Measurements from ENCODE around the gene FAM240A. TPM values are rescaled to one million over a fixed set of nuclear protein-coding genes. Genes with fewer than 3 reads are reported as not detected.

Gene FAM240A
- total RNA-seq, 2 experiments from 2014 or later: not detected

- no peak for DNase-seq
- Mint-ChIP-seq H3K9me3 (no peaks in the 10 kb centered on the region), H3K4me3 (no peak overlapping the region), H3K4me1 (ENCODE audit: low read depth) (no peaks in the 10 kb centered on the region), H3K27ac (no peak overlapping the region), H3K36me3 (ENCODE audit: low read depth) (no peaks in the 10 kb centered on the region), H3K27me3 (ENCODE audit: low read depth) (no peaks in the 10 kb centered on the region)
- CTCF ChIA-PET: interaction anchor here (2.2 kb wide), 1 partner anchor 34 kb away, joined by 7 read pairs; no protein-coding TSS in a partner anchor
- intact Hi-C loops (cut with micrococcal nuclease): no loop called here
Measured at GRCh38 chr3:46595819-46596314, 16.5 kb upstream of the FAM240A start.

GRCh38 chr3:46599590-46599989 is 12.7 kb upstream of the FAM240A start:
- H3K36me3 Mint-ChIP-seq (ENCODE audit: low read depth): no peaks in the 10 kb centered on the region
- no peaks in the 10 kb centered on the region for H3K4me1 Mint-ChIP-seq (ENCODE audit: low read depth)

GRCh38 chr3:46603446-46604046 is 8.8 kb upstream of the FAM240A start:
- no peaks in the 10 kb centered on the region for H3K9me3 Mint-ChIP-seq

More at GRCh38 chr3:46599590-46599989, 12.7 kb upstream of the FAM240A start:
- DNase-seq: no peak
- Mint-ChIP-seq H3K4me3 (no peak overlapping the region), H3K27me3 (ENCODE audit: low read depth) (no peaks in the 10 kb centered on the region), H3K9me3 (no peaks in the 10 kb centered on the region), H3K27ac (no peak overlapping the region)
- CTCF ChIA-PET: interaction anchor here (1.2 kb wide), 1 partner anchor 111 kb away, joined by 3 read pairs; no protein-coding TSS in a partner anchor
- intact Hi-C loops (cut with micrococcal nuclease): no loop called here

GRCh38 chr3:46604127-46604526 is 8.2 kb upstream of the FAM240A start:
- no peaks in the 10 kb centered on the region for H3K36me3 Mint-ChIP-seq (ENCODE audit: low read depth)
- H3K4me3 Mint-ChIP-seq: no peak overlapping the region
- intact Hi-C loops (cut with micrococcal nuclease): no loop called here
- no peaks in the 10 kb centered on the region for H3K9me3 Mint-ChIP-seq
- DNase-seq: no peak
- no peak overlapping the region for H3K27ac Mint-ChIP-seq
- H3K27me3 Mint-ChIP-seq (ENCODE audit: low read depth): no peaks in the 10 kb centered on the region
- no peaks in the 10 kb centered on the region for H3K4me1 Mint-ChIP-seq (ENCODE audit: low read depth)
- CTCF ChIA-PET: interaction anchor here (0.7 to 1.7 kb wide), 3 partner anchors 115 to 943 kb away, joined by 3 to 5 read pairs (median 4); no protein-coding TSS in a partner anchor

More at GRCh38 chr3:46603446-46604046, 8.8 kb upstream of the FAM240A start:
- Mint-ChIP-seq H3K27ac (no peak overlapping the region), H3K4me1 (ENCODE audit: low read depth) (no peaks in the 10 kb centered on the region), H3K27me3 (ENCODE audit: low read depth) (no peaks in the 10 kb centered on the region), H3K4me3 (no peak overlapping the region), H3K36me3 (ENCODE audit: low read depth) (no peaks in the 10 kb centered on the region)
- no peak for DNase-seq
- CTCF ChIA-PET: interaction anchor here (1.7 kb wide), 1 partner anchor 115 kb away, joined by 4 read pairs; no protein-coding TSS in a partner anchor
- intact Hi-C loops (cut with micrococcal nuclease): no loop called here

GRCh38 chr3:46607603-46608028 is 4.7 kb upstream of the FAM240A start:
- intact Hi-C loops (cut with micrococcal nuclease): no loop called here
- Mint-ChIP-seq H3K27me3 (ENCODE audit: low read depth) (no peaks in the 10 kb centered on the region), H3K9me3 (no peaks in the 10 kb centered on the region), H3K4me3 (no peak overlapping the region), H3K36me3 (ENCODE audit: low read depth) (no peaks in the 10 kb centered on the region), H3K4me1 (ENCODE audit: low read depth) (no peaks in the 10 kb centered on the region), H3K27ac (no peak overlapping the region)
- CTCF ChIA-PET: interaction anchor here (2.6 kb wide), 1 partner anchor 118 kb away, joined by 8 read pairs; no protein-coding TSS in a partner anchor
- no peak for DNase-seq

- Mint-ChIP-seq H3K27ac (no peak overlapping the region), H3K4me1 (ENCODE audit: low read depth) (no peaks in the 10 kb centered on the region), H3K4me3 (no peak overlapping the region), H3K27me3 (ENCODE audit: low read depth) (no peaks in the 10 kb centered on the region), H3K36me3 (ENCODE audit: low read depth) (no peaks in the 10 kb centered on the region), H3K9me3 (no peaks in the 10 kb centered on the region)
- DNase-seq: no peak
- CTCF ChIA-PET: interaction anchor here (2.6 kb wide), 1 partner anchor 120 kb away, joined by 8 read pairs; no protein-coding TSS in a partner anchor
- intact Hi-C loops (cut with micrococcal nuclease): no loop called here
Measured at GRCh38 chr3:46609212-46609721, 3.1 kb upstream of the FAM240A start.

- Mint-ChIP-seq H3K9me3 (no peaks in the 10 kb centered on the region), H3K27me3 (ENCODE audit: low read depth) (no peaks in the 10 kb centered on the region), H3K36me3 (ENCODE audit: low read depth) (no peaks in the 10 kb centered on the region), H3K4me3 (no peak overlapping the region), H3K27ac (no peak overlapping the region), H3K4me1 (ENCODE audit: low read depth) (no peaks in the 10 kb centered on the region)
- DNase-seq: no peak
- intact Hi-C loops (cut with micrococcal nuclease): no loop called here
- CTCF ChIA-PET: no interaction called here
Measured at GRCh38 chr3:46609944-46610722, 2.2 kb upstream of the FAM240A start.

- Mint-ChIP-seq H3K27me3 (ENCODE audit: low read depth) (peaks cover 5% of the 10 kb centered on the region), H3K4me1 (ENCODE audit: low read depth) (no peaks in the 10 kb centered on the region), H3K36me3 (ENCODE audit: low read depth) (no peaks in the 10 kb centered on the region), H3K9me3 (no peaks in the 10 kb centered on the region), H3K4me3 (no peak overlapping the region), H3K27ac (no peak overlapping the region)
- intact Hi-C loops (cut with micrococcal nuclease): no loop called here
- DNase-seq: no peak
- CTCF ChIA-PET: interaction anchor here (1.1 to 1.4 kb wide), 2 partner anchors 15 to 124 kb away, joined by 5 to 6 read pairs; no protein-coding TSS in a partner anchor
Measured at GRCh38 chr3:46613313-46614005, 1.1 kb downstream of the FAM240A start.

GRCh38 chr3:46614431-46614830 is 2.1 kb downstream of the FAM240A start:
- intact Hi-C loops (cut with micrococcal nuclease): no loop called here
- Mint-ChIP-seq H3K4me1 (ENCODE audit: low read depth) (no peaks in the 10 kb centered on the region), H3K36me3 (ENCODE audit: low read depth) (no peaks in the 10 kb centered on the region), H3K27me3 (ENCODE audit: low read depth) (peaks cover 5% of the 10 kb centered on the region), H3K4me3 (no peak overlapping the region), H3K9me3 (no peaks in the 10 kb centered on the region), H3K27ac (no peak overlapping the region)
- DNase-seq: no peak
- CTCF ChIA-PET: interaction anchor here (0.7 to 1.4 kb wide), 3 partner anchors 14 to 125 kb away, joined by 3 to 6 read pairs (median 5); no protein-coding TSS in a partner anchor

- Mint-ChIP-seq H3K9me3 (no peaks in the 10 kb centered on the region), H3K4me1 (ENCODE audit: low read depth) (no peaks in the 10 kb centered on the region), H3K27ac (no peak overlapping the region), H3K27me3 (ENCODE audit: low read depth) (peaks cover 5% of the 10 kb centered on the region), H3K36me3 (ENCODE audit: low read depth) (no peaks in the 10 kb centered on the region), H3K4me3 (no peak overlapping the region)
- intact Hi-C loops (cut with micrococcal nuclease): no loop called here
- CTCF ChIA-PET: interaction anchor here (0.6 to 1.4 kb wide), 2 partner anchors 126 to 587 kb away, joined by 4 to 5 read pairs; no protein-coding TSS in a partner anchor
- no peak for DNase-seq
Measured at GRCh38 chr3:46615050-46615775, 2.9 kb downstream of the FAM240A start.

GRCh38 chr3:46615976-46616375 is 3.7 kb downstream of the FAM240A start:
- no peaks in the 10 kb centered on the region for H3K9me3 Mint-ChIP-seq
- H3K27ac Mint-ChIP-seq: no peak overlapping the region
- CTCF ChIA-PET: no interaction called here
- H3K27me3 Mint-ChIP-seq (ENCODE audit: low read depth): peaks cover 5% of the 10 kb centered on the region
- intact Hi-C loops (cut with micrococcal nuclease): no loop called here
- DNase-seq: no peak
- no peaks in the 10 kb centered on the region for H3K36me3 Mint-ChIP-seq (ENCODE audit: low read depth)
- H3K4me1 Mint-ChIP-seq (ENCODE audit: low read depth): no peaks in the 10 kb centered on the region
- no peak overlapping the region for H3K4me3 Mint-ChIP-seq

Data from activated naive CD4-positive, alpha-beta T cell treated with anti-CD3 and anti-CD28 coated beads for 36 hours (primary cell).